GM12878 (cell line): ENCODE results near the gene SLC39A11. TPM values are rescaled to one million over a fixed set of nuclear protein-coding genes. Genes with fewer than 3 reads are reported as not detected.

Experiments used
- ATAC-seq: fragments of 200-7000 bp; cut with Tn5 transposase; 3 replicates; pipeline ENCODE4 v1.9.1; 2020; ENCODE audit warnings: mild to moderate bottlenecking, moderate library complexity
- BruUV-seq: library from RNA; stranded (reverse); fragments of 400-500 nt; replicated peaks from 2 replicates; lab custom pipeline; 2021; lab: Mats Ljungman, UMichigan
- CTCF ChIA-PET: fragments of 300-600 bp; sonication (Branson Sonifier 250); formaldehyde crosslinking; extraction: SDS; loops from one replicate; lab custom pipeline; 2021; ENCODE audit warnings: inconsistent platforms; lab: Yijun Ruan, JAX
- POLR2A ChIA-PET: fragments of 350-600 bp; formaldehyde crosslinking; extraction: SDS; loops from one replicate; lab custom pipeline; 2021; ENCODE audit warnings: inconsistent platforms; lab: Charles Lee
- RAD21 ChIA-PET: fragments of 300-600 bp; sonication (Branson Sonifier 250); formaldehyde crosslinking; loops from one replicate; lab custom pipeline; 2023; ENCODE audit warnings: antibody characterized with exemption; ENCODE audit not compliant: unreplicated experiment; lab: Charles Lee
- SMC1A ChIA-PET: fragments of 300-600 bp; sonication (Branson Sonifier 250); formaldehyde crosslinking; loops from one replicate; lab custom pipeline; 2023; ENCODE audit not compliant: unreplicated experiment, uncharacterized antibody; lab: Charles Lee
- DNase-seq: peaks from one replicate; pipeline ENCODE4 v3.0.0-alpha.2; 2011; ENCODE audit warnings: low read depth, low spot score
- FAIRE-seq: peaks from 3 replicates; lab custom pipeline; 2011; peaks lifted over from hg19 to GRCh38; lab: Jason Lieb, UNC
- H2AFZ ChIP-seq: 2 replicates; pipeline ENCODE4 v1.6.0; 2011; ENCODE audit warnings: low read depth, low read length, control low read depth; ENCODE audit not compliant: control insufficient read depth
- H3K27ac ChIP-seq: 2 replicates; pipeline ENCODE4 v1.5.1; 2011; ENCODE audit warnings: control low read depth; ENCODE audit not compliant: control insufficient read depth, insufficient read depth
- H3K27me3 ChIP-seq, 2 experiments: replicated peaks in 1 of 2; 2 replicates each; pipeline versions ENCODE4 v1.6.0 to v1.6.1; 2011; ENCODE audit warnings: low read length in 1 of 2; ENCODE audit not compliant: control insufficient read depth in 2 of 2, insufficient read depth in 2 of 2
- H3K36me3 ChIP-seq, 2 experiments: 2 replicates each; pipeline ENCODE4 v1.5.1; 2011; ENCODE audit warnings: low read length in 1 of 2; ENCODE audit not compliant: control insufficient read depth in 2 of 2, insufficient read depth in 2 of 2
- H3K4me1 ChIP-seq: 2 replicates; pipeline ENCODE4 v1.6.1; 2011; ENCODE audit warnings: mild to moderate bottlenecking, low read length, moderate library complexity, mixed read lengths; ENCODE audit not compliant: control insufficient read depth, insufficient read depth
- H3K4me2 ChIP-seq: 2 replicates; pipeline ENCODE4 v1.6.0; 2011; ENCODE audit warnings: control low read depth; ENCODE audit not compliant: control insufficient read depth, insufficient read depth
- H3K4me3 ChIP-seq: fragments of 200-600 bp; sonication (generic); 2 replicates; pipeline ENCODE4 v1.5.1; 2016
- H3K79me2 ChIP-seq: 2 replicates; pipeline ENCODE4 v1.6.0; 2011; ENCODE audit warnings: low read length; ENCODE audit not compliant: control insufficient read depth, insufficient read depth
- H3K9ac ChIP-seq: 2 replicates; pipeline ENCODE4 v1.8.0; 2011; ENCODE audit warnings: low read length, control low read depth, mixed read lengths; ENCODE audit not compliant: control insufficient read depth, insufficient read depth
- H3K9me3 ChIP-seq: replicated peaks from 3 replicates; pipeline ENCODE4 v1.5.1; 2011; ENCODE audit warnings: mild to moderate bottlenecking, low read length; ENCODE audit not compliant: control insufficient read depth, insufficient read depth
- H4K20me1 ChIP-seq: 2 replicates; pipeline ENCODE4 v1.6.0; 2011; ENCODE audit not compliant: control insufficient read depth, insufficient read depth
- BHLHE40 ChIP-seq, 2 experiments: fragments of 450-650 bp in 1 of 2; IDR thresholded peaks; 2 replicates each; pipeline ENCODE4 v1.6.1; 2011 to 2017; ENCODE audit warnings: low read depth in 2 of 2, borderline replicate concordance in 1 of 2, improper control_type of control experiment in 1 of 2, low read length in 1 of 2, mild to moderate bottlenecking in 1 of 2
- E2F4 ChIP-seq: IDR thresholded peaks from 2 replicates; pipeline ENCODE4 v1.6.1; 2012; ENCODE audit warnings: low read depth, low read length, improper control_type of control experiment
- EGR1 ChIP-seq, 2 experiments: IDR thresholded peaks; 1 replicate in 1 of 2; 2 replicates in 1 of 2; pipeline ENCODE4 v1.6.1; 2011 to 2012; ENCODE audit warnings: low read depth in 2 of 2, low read length in 2 of 2, borderline replicate concordance in 1 of 2, mild to moderate bottlenecking in 1 of 2, moderate library complexity in 1 of 2
- HDGF ChIP-seq: fragments of 450-650 bp; IDR thresholded peaks from 2 replicates; pipeline ENCODE4 v1.6.1; 2016; ENCODE audit warnings: antibody characterized with exemption
- LARP7 ChIP-seq: fragments of 450-650 bp; IDR thresholded peaks from 2 replicates; pipeline ENCODE4 v1.6.1; 2017; ENCODE audit warnings: mild to moderate bottlenecking
- MAX ChIP-seq: IDR thresholded peaks from 2 replicates; pipeline ENCODE4 v1.6.1; 2012; ENCODE audit warnings: low read depth, low read length, improper control_type of control experiment
- PML ChIP-seq: IDR thresholded peaks from 2 replicates; pipeline ENCODE4 v1.6.1; 2012; ENCODE audit warnings: low read length, inconsistent platforms
- POLR2AphosphoS5 ChIP-seq: IDR thresholded peaks from 2 replicates; pipeline ENCODE4 v1.6.1; 2011; ENCODE audit warnings: mild to moderate bottlenecking, low read length, inconsistent platforms
- RAD51 ChIP-seq: fragments of 450-650 bp; IDR thresholded peaks from 2 replicates; pipeline ENCODE4 v1.6.1; 2016; ENCODE audit warnings: moderate library complexity, mild to moderate bottlenecking, inconsistent platforms
- RCOR1 ChIP-seq: conservative IDR thresholded peaks from 2 replicates; pipeline ENCODE4 v1.6.1; 2012; ENCODE audit warnings: low read depth, low read length, improper control_type of control experiment
- RUNX3 ChIP-seq: IDR thresholded peaks from 2 replicates; pipeline ENCODE4 v1.6.1; 2012; ENCODE audit warnings: low read length, inconsistent platforms
- SKIL ChIP-seq: fragments of 450-650 bp; IDR thresholded peaks from 2 replicates; pipeline ENCODE4 v1.6.1; 2017; ENCODE audit warnings: mild to moderate bottlenecking, low read depth, inconsistent platforms; ENCODE audit not compliant: poor library complexity, severe bottlenecking
- SMAD1 ChIP-seq: fragments of 450-650 bp; IDR thresholded peaks from 2 replicates; pipeline ENCODE4 v1.6.1; 2018; ENCODE audit warnings: mild to moderate bottlenecking, low read depth; ENCODE audit not compliant: partially characterized antibody
- WGBS: methylation state at CpG from one replicate; pipeline ENCODE4 v1.1.6; 2016; ENCODE audit warnings: low lambda C conversion rate; ENCODE audit not compliant: insufficient replicate concordance, insufficient coverage; ENCODE audit errors: missing lambda C conversion rate; 5-methylcytosine and 5-hydroxymethylcytosine counted together
- in situ Hi-C: fragments of 300-500 bp; cut with MboI; formaldehyde crosslinking; loops from 9 replicates; pipeline ENCODE4 v1.14.3; 2018; ENCODE audit warnings: mixed read lengths
- intact Hi-C: fragments of 100-400 bp; cut with micrococcal nuclease; formaldehyde crosslinking; loops from one replicate; pipeline ENCODE4 v1.14.2; 2022; ENCODE audit not compliant: unreplicated experiment
- polyA plus RNA-seq, 11 experiments: library from polyadenylated mRNA; depleted of rRNA in 4 of 11; unstranded in 6 of 11; stranded (reverse) in 5 of 11; fragments of >200 nt; fragmentation: Nextera tagmentation in 4 of 11; fragmentation: Illumina TruSeq in 1 of 11; extraction: Ambion mirVana in 4 of 11; extraction: Trizol in 1 of 11; gene quantifications; 1 replicate in 1 of 11; 2 replicates in 10 of 11; pipeline versions ENCODE4 v1.2.1 to v1.2.3, GENCODE V29; 2011 to 2016; ENCODE audit warnings: inconsistent platforms in 2 of 11, missing spikeins in 2 of 11, low read depth in 1 of 11
- total RNA-seq, 4 experiments: library from RNA; depleted of rRNA in 3 of 4; stranded (reverse); fragments of >200 nt in 3 of 4; fragmentation: Illumina TruSeq in 1 of 4; extraction: Trizol in 1 of 4; gene quantifications; 2 replicates each; pipeline versions ENCODE4 v1.2.1 to v1.2.3, GENCODE V29; 2013 to 2021

The SLC39A11 gene
- total and polyA plus RNA-seq, 10 of the 15 experiments (the other 5 are each of a cell fraction or from before 2014, with no cell fraction given) = 8.6 to 23.8 (median 14.0) TPM

GRCh38 chr17:72943826-72944689, 148.4 kb downstream of the SLC39A11 start:
- Histone ChIP-seq H3K4me1 (no peaks in the 10 kb centered on the region), H3K4me3 (no peak overlapping the region), H4K20me1 (no peaks in the 10 kb centered on the region), H3K36me3 (peaks cover 0 to 4% of the 10 kb centered on the region in 2 experiments; a peak in 2 of 4 replicates), H3K79me2 (no peaks in the 10 kb centered on the region), H2AFZ (no peak overlapping the region), H3K27ac (no peak overlapping the region), H3K27me3 (no peaks in the 10 kb centered on the region), H3K9ac (no peak overlapping the region), H3K4me2 (no peak overlapping the region), H3K9me3 (no peaks in the 10 kb centered on the region)
- CTCF ChIA-PET = no interaction called here
- SMC1A ChIA-PET = interaction anchor here (1.0 to 1.2 kb wide), 2 partner anchors 11 to 12 kb away, joined by 4 read pairs; no protein-coding TSS in a partner anchor
- DNase-seq = no peak
- BruUV-seq = no TSS peak
- ATAC-seq = no peak
- 64% methylated on average over 4 of the region's 4 CpGs for WGBS
- POLR2A ChIA-PET = no interaction called here
- FAIRE-seq = no peak
- RAD21 ChIA-PET = no interaction called here
- TF ChIP-seq RAD51 = no peak
- intact Hi-C loops = no loop called here
- in situ Hi-C loops = no loop called here

GRCh38 chr17:72942579-72942978, 149.9 kb downstream of the SLC39A11 start:
- no peak for ATAC-seq
- BruUV-seq = no TSS peak
- H4K20me1 ChIP-seq = no peaks in the 10 kb centered on the region; the same call in 1 of the 2 replicates
- ChIA-PET RAD21 (interaction anchor here (0.9 kb wide), 1 partner anchor 40 kb away, joined by 3 read pairs; no protein-coding TSS in a partner anchor), POLR2A (no interaction called here), CTCF (no interaction called here), SMC1A (interaction anchor here (0.5 kb wide), 1 partner anchor 47 kb away, joined by 3 read pairs; no protein-coding TSS in a partner anchor)
- H3K27ac ChIP-seq = no peak overlapping the region
- no peak overlapping the region for H3K4me2 ChIP-seq
- H3K9me3 ChIP-seq = no peaks in the 10 kb centered on the region
- in situ Hi-C loops = no loop called here
- H3K9ac ChIP-seq = no peak overlapping the region
- H3K4me3 ChIP-seq = no peak overlapping the region
- no peaks in the 10 kb centered on the region for H3K27me3 ChIP-seq
- intact Hi-C loops = no loop called here
- FAIRE-seq = no peak
- no peaks in the 10 kb centered on the region for H3K79me2 ChIP-seq
- H3K36me3 ChIP-seq = peaks cover 0 to 4% of the 10 kb centered on the region in 2 experiments; a peak in 3 of 4 replicates
- no peak overlapping the region for H2AFZ ChIP-seq
- no peaks in the 10 kb centered on the region for H3K4me1 ChIP-seq
- DNase-seq = no peak
- 96% methylated on average over 6 of the region's 6 CpGs for WGBS
- TF ChIP-seq EGR1 (IDR thresholded peaks at IDR 0.05; ENCODE audit: borderline replicate concordance in 1 of 2, low read depth in 2 of 2, low read length in 2 of 2) (no peak), BHLHE40 (IDR thresholded peaks at IDR 0.05; ENCODE audit: borderline replicate concordance in 1 of 2, low read depth in 2 of 2, low read length in 1 of 2) (no peak), LARP7 (no peak), SKIL (no peak), HDGF (no peak), MAX (no peak), RUNX3 (no peak), SMAD1 (no peak), E2F4 (no peak), RCOR1 (no peak), PML (no peak), POLR2AphosphoS5 (no peak)
